Stimulated activated CD4-positive, alpha-beta T cell treated with anti-CD3 and anti-CD28 coated beads, TNF-alpha, amount 100 ng/mL, for 4 hours (primary cell): ENCODE results near the gene YDJC.
"Not testable (repeated sequence)": the region's sequence is repeated elsewhere in the genome, so short reads cannot be mapped to it uniquely, and the experiment has no call there.

ENCODE experiments used
- DNase-seq, 3 experiments: peaks; one replicate each; pipeline ENCODE4 v3.0.0-alpha.2; 2020; ENCODE audit warnings: low read depth in 3 of 3

YDJC gene

GRCh38 chr22:21609556-21610157 lies 20.2 kb downstream of the YDJC start:
- DNase-seq: not testable (repeated sequence)

GRCh38 chr22:21606775-21607174 lies 23.0 kb downstream of the YDJC start:
- no peak for DNase-seq

GRCh38 chr22:21605887-21606564 lies 23.8 kb downstream of the YDJC start:
- DNase-seq: no peak

GRCh38 chr22:21603973-21604372 lies 25.8 kb downstream of the YDJC start:
- no peak for DNase-seq

- DNase-seq: no peak
These were observed 27.2 kb downstream of the YDJC start for GRCh38 chr22:21602579-21602978.

- no peak for DNase-seq
These were observed 30.5 kb downstream of the YDJC start for GRCh38 chr22:21599053-21599893.

GRCh38 chr22:21598302-21598701 lies 31.5 kb downstream of the YDJC start:
- DNase-seq: no peak

- DNase-seq: not testable (repeated sequence)
These were observed 33.3 kb downstream of the YDJC start for GRCh38 chr22:21596356-21597135.

- no peak for DNase-seq
These were observed 34.9 kb downstream of the YDJC start for GRCh38 chr22:21594865-21595452.

GRCh38 chr22:21593406-21594232 lies 36.2 kb downstream of the YDJC start:
- DNase-seq: no peak

GRCh38 chr22:21592422-21592821 lies 37.4 kb downstream of the YDJC start:
- no peak for DNase-seq

- DNase-seq: no peak
These were observed 38.1 kb downstream of the YDJC start for GRCh38 chr22:21591695-21592094.

- no peak for DNase-seq
These were observed 38.8 kb downstream of the YDJC start for GRCh38 chr22:21590809-21591641.

GRCh38 chr22:21589396-21589795 lies 40.4 kb downstream of the YDJC start:
- no peak for DNase-seq

GRCh38 chr22:21587803-21588611 lies 41.8 kb downstream of the YDJC start:
- no peak for DNase-seq

- no peak for DNase-seq
These were observed 44.4 kb downstream of the YDJC start for GRCh38 chr22:21585389-21585788.

GRCh38 chr22:21582801-21583740 lies 46.8 kb downstream of the YDJC start:
- no peak for DNase-seq
